Thoracic aorta (tissue), 2 donors: ENCODE measurements around the gene MICAL2. TPM values are rescaled to one million over a fixed set of nuclear protein-coding genes. Genes with fewer than 3 reads are reported as not detected.
"Not testable (repeated sequence)": the region's sequence is repeated elsewhere in the genome, so short reads cannot be mapped to it uniquely, and the experiment has no call there.

Experiments
- ATAC-seq: fragments of 150-250 bp; one replicate; pipeline ENCODE4 v1.8.0; 2017; ENCODE audit warnings: low read depth; ENCODE audit not compliant: insufficient number of reproducible peaks, low FRiP score
- DNase-seq: peaks from one replicate; pipeline ENCODE4 v3.0.0-alpha.2; 2020; ENCODE audit warnings: low spot score
- H3K27ac ChIP-seq, 2 donors: fragments of 200-600 bp; sonication (generic); 1 replicate in 1 of 2; 2 replicates in 1 of 2; pipeline ENCODE4 v1.5.1; 2016; ENCODE audit warnings: mild to moderate bottlenecking in 2 of 2, moderate library complexity in 2 of 2
- H3K27me3 ChIP-seq: fragments of 200-600 bp; sonication (generic); replicated peaks from 2 replicates; pipeline ENCODE4 v1.6.0; 2016; ENCODE audit warnings: mild to moderate bottlenecking; ENCODE audit not compliant: insufficient read depth
- H3K36me3 ChIP-seq: fragments of 200-600 bp; sonication (generic); one replicate; pipeline ENCODE4 v1.5.1; 2016
- H3K4me1 ChIP-seq, 2 donors: fragments of 200-600 bp; sonication (generic); 1 replicate in 1 of 2; 2 replicates in 1 of 2; pipeline versions ENCODE4 v1.5.1 to v1.6.0; 2016; ENCODE audit warnings: low read depth in 2 of 2, mild to moderate bottlenecking in 1 of 2; ENCODE audit not compliant: control insufficient read depth in 1 of 2
- H3K4me3 ChIP-seq: fragments of 200-600 bp; sonication (generic); 2 replicates; pipeline ENCODE4 v1.5.1; 2016; ENCODE audit warnings: mild to moderate bottlenecking
- H3K9me3 ChIP-seq: fragments of 200-600 bp; sonication (generic); 2 replicates; pipeline ENCODE4 v1.5.1; 2016
- total RNA-seq, 2 donors: library from RNA; depleted of rRNA; stranded (reverse); fragments of >200 nt; gene quantifications; one replicate each; pipeline versions ENCODE4 v1.1.0 to v1.2.3, GENCODE V29; 2016
- TF ChIP-seq, protein P1 (sequence below): fragments of 200-600 bp; sonication (generic); IDR thresholded peaks from one replicate; pipeline ENCODE4 v1.5.1; 2019; ENCODE audit warnings: antibody characterized with exemption

The MICAL2 gene
- total RNA-seq, 2 donors from 2014 or later, result 791 to 989 TPM

DNA sequence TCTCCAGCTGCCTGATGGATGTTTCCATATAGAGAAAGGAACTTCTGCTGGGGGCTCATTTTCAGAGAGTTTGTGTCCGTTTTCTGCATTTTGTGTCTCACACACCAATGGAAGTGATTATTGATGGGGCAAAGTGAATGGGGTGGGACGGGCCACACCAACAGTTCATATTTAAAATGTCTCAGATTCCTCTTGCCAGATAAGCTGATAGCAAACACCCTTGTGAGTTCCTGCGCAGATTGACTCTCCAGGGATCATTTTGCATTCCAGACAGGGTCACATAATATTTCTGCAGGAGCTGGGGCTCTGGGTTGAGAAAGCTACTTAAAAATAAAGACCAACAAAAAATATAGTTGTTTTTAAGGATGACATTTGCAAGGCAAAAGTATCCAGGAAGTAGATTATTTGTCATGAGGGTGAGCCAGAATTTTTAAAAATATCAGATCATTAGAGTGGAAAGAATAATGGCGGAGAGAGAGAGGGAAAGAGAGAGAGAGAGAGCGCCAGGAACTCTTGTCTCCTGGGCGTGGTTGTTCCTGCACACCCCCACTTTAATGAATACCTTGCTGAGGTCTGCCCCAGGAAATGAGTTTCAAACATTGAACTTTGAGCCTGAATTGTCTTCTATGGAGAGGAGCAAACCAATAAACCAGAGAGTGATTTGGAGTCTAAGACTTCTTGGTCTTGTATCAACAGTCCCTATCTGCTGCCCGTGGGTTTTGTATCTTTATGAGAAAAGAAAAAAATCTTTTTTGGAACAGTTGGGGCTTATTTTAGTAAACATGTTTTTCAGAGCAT is 33.3 kb downstream of the MICAL2 start:
- H3K27ac ChIP-seq, result peak overlapping the region; percentile 94 to 95
- H3K9me3 ChIP-seq, result no peaks in the 10 kb centered on the region
- TF ChIP-seq, protein P1, sequence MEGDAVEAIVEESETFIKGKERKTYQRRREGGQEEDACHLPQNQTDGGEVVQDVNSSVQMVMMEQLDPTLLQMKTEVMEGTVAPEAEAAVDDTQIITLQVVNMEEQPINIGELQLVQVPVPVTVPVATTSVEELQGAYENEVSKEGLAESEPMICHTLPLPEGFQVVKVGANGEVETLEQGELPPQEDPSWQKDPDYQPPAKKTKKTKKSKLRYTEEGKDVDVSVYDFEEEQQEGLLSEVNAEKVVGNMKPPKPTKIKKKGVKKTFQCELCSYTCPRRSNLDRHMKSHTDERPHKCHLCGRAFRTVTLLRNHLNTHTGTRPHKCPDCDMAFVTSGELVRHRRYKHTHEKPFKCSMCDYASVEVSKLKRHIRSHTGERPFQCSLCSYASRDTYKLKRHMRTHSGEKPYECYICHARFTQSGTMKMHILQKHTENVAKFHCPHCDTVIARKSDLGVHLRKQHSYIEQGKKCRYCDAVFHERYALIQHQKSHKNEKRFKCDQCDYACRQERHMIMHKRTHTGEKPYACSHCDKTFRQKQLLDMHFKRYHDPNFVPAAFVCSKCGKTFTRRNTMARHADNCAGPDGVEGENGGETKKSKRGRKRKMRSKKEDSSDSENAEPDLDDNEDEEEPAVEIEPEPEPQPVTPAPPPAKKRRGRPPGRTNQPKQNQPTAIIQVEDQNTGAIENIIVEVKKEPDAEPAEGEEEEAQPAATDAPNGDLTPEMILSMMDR, result no peak
- no peak for ATAC-seq
- no peaks in the 10 kb centered on the region for H3K27me3 ChIP-seq
- H3K36me3 ChIP-seq, result peaks cover 14% of the 10 kb centered on the region
- H3K4me1 ChIP-seq, result peaks cover 50 to 86% of the 10 kb centered on the region in 2 donors
- DNase-seq, result no peak
- no peak overlapping the region for H3K4me3 ChIP-seq

DNA sequence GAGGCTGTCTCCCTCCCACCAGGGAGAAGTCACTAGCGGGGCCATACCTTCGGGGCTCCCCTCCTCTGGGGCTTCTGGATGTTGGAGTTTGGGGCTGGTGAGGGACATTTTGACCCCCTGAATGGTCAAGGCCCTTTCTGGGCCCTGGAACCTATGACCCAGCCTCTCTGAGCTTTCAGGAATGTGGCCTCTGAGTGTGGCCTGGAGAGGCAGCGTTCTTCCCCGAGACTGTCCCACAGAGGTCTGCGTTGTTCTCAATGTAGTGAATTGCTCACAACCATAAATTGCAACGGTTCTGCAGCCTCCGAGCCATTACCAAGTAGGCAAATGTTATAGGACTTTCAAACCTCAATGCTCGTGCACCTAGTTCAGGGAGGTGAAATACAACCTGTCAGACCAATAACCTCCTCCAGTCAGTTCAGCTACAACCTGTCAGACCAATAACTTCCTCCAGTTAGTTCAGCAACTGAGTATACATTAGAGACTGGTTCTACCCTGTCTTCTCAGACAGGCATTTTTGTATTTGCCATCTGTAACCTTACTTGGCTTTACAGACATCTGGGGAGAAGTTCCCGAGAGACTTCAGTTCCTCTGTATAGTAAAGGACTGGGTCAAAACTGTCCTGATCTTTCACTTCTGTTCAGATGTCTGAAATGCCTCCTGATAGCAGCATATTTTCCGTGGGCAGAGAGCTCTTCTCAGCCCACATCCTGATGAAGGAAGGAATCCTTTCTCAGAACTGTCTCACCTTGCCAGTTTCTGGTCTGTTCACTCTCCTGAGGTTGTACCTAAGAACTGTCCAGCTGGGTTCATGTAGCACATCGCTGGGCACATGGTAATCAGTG is 34.2 kb downstream of the MICAL2 start:
- Histone ChIP-seq H3K36me3 (peaks cover 14% of the 10 kb centered on the region), H3K9me3 (no peaks in the 10 kb centered on the region), H3K27ac (peak overlapping the region; percentile 94 to 95), H3K27me3 (no peaks in the 10 kb centered on the region), H3K4me1 (peaks cover 41 to 86% of the 10 kb centered on the region in 2 donors), H3K4me3 (no peak overlapping the region)
- ATAC-seq, result no peak
- TF ChIP-seq, protein P1, result no peak
- DNase-seq, result no peak

DNA sequence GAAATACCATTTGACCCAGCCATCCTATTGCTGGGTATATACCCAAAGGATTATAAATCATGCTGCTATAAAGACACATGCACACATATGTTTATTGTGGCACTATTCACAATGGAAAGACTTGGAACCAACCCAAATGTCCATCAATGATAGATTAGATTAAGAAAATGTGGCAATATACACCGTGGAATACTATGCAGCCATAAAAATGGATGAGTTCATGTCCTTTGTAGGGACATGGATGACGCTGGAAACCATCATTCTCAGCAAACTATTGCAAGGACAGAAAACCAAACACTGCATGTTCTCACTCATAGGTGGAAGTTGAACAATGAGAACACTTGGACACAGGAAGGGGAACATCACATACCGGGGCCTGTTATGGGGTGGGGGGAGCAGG is 36.3 kb downstream of the MICAL2 start:
- not testable (repeated sequence) for DNase-seq, H3K36me3 ChIP-seq, ATAC-seq

DNA sequence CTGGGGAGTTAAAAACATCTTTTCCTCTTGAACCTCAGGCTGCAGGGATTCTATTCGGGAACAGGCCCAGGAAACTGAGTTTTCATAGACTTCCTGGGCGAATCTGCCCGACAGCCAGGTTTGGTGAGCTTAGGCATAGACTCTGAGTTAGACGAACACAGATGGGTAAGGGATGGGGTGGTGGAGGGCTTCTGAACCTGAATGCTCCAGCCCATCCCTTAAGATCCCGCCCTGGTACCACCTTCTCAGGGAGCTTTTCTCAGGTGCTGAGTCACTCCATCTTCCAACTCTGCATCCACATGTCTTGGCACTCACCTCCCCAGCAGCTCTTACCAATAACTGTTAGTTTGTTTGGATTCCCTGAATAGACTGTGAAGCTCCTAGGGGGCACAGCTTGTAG is 37.4 kb downstream of the MICAL2 start:
- ATAC-seq (no peak), DNase-seq (no peak)
- Histone ChIP-seq H3K27me3 (no peaks in the 10 kb centered on the region), H3K4me1 (peaks cover 25 to 86% of the 10 kb centered on the region in 2 donors), H3K36me3 (peaks cover 2% of the 10 kb centered on the region), H3K27ac (peak overlapping the region; percentile 58 to 69), H3K9me3 (no peaks in the 10 kb centered on the region), H3K4me3 (no peak overlapping the region)
- TF ChIP-seq, protein P1, result no peak

More for the DNA sequence above, 36.3 kb downstream of the MICAL2 start:
- H3K27ac ChIP-seq, H3K27me3 ChIP-seq, H3K9me3 ChIP-seq, H3K4me3 ChIP-seq: not testable (repeated sequence)
- peaks cover 36 to 86% of the 10 kb centered on the region in 2 donors for H3K4me1 ChIP-seq

DNA sequence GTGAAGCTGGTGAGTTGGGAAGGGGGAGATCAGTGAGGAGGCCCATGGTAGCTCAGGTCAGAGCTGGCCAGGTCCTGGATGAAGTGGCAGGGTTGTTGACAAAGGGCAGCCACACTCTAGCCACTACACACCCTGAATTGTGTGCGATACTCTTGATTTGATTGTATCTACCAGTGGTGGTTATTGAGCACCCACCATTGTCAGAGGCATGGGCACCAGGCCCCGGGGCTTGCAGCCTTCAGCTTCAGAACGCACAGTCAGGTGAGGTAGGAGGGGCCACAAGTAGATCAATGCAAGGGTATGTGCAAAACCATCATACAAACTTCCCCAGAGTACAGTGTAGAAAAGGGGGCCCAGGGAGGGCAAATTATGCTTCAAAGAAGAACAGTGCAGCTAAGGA is 38.1 kb downstream of the MICAL2 start:
- DNase-seq (no peak), ATAC-seq (no peak)
- peak overlapping the region; percentile 58 to 69 for H3K27ac ChIP-seq
- H3K9me3 ChIP-seq, result no peaks in the 10 kb centered on the region
- peaks cover 19 to 86% of the 10 kb centered on the region in 2 donors for H3K4me1 ChIP-seq
- H3K4me3 ChIP-seq, result no peak overlapping the region
- no peaks in the 10 kb centered on the region for H3K27me3 ChIP-seq
- TF ChIP-seq, protein P1, result no peak
- H3K36me3 ChIP-seq, result peaks cover 6% of the 10 kb centered on the region
